ENCODE data around the gene COX18. TPM values are rescaled to one million over a fixed set of nuclear protein-coding genes. Genes with fewer than 3 reads are reported as not detected.

The COX18 gene
- total RNA-seq, 1 experiment from 2014 or later = 9.9 TPM

DNA sequence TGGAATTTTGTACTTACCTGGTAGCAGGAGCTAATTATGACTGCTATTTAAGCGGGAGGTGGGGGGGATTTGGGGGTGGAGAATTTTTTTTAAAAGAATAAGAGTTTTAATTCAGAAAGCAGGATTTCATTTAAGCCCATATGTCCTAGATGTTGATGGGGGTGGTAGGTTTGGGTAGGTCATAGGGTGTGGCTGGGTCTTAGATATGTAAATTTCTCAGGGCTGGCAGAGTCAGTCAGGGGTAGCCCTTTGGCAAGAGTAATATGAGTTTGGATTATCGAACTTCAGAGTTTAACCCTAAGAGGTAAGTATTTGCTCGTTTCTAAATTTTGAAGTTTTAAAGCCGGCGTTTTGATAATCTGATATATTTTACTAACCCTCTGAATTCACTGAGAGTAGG lies 35.2 kb upstream of the COX18 start:
- no peak overlapping the region for H3K27ac ChIP-seq (ENCODE audit: low read length)
- H3K36me3 ChIP-seq (ENCODE audit: control insufficient read depth, insufficient read depth, low read length) = peaks cover 7% of the 10 kb centered on the region; the same call in 1 of the 2 replicates
- ChIA-PET CTCF (no interaction called here), POLR2A (no interaction called here)
- no peaks in the 10 kb centered on the region for H3K27me3 ChIP-seq (ENCODE audit: control insufficient read depth, insufficient read depth, low read length)
- in situ Hi-C loops (cut with HindIII; ENCODE audit: low pct_unique_long_range_greater_than_20kb, low sequenced_read_pairs) (no loop called here), intact Hi-C loops (cut with micrococcal nuclease; ENCODE audit: unreplicated experiment) (no loop called here)
- no TSS peak for BruUV-seq (replicated peaks)
- TF ChIP-seq, protein P1, sequence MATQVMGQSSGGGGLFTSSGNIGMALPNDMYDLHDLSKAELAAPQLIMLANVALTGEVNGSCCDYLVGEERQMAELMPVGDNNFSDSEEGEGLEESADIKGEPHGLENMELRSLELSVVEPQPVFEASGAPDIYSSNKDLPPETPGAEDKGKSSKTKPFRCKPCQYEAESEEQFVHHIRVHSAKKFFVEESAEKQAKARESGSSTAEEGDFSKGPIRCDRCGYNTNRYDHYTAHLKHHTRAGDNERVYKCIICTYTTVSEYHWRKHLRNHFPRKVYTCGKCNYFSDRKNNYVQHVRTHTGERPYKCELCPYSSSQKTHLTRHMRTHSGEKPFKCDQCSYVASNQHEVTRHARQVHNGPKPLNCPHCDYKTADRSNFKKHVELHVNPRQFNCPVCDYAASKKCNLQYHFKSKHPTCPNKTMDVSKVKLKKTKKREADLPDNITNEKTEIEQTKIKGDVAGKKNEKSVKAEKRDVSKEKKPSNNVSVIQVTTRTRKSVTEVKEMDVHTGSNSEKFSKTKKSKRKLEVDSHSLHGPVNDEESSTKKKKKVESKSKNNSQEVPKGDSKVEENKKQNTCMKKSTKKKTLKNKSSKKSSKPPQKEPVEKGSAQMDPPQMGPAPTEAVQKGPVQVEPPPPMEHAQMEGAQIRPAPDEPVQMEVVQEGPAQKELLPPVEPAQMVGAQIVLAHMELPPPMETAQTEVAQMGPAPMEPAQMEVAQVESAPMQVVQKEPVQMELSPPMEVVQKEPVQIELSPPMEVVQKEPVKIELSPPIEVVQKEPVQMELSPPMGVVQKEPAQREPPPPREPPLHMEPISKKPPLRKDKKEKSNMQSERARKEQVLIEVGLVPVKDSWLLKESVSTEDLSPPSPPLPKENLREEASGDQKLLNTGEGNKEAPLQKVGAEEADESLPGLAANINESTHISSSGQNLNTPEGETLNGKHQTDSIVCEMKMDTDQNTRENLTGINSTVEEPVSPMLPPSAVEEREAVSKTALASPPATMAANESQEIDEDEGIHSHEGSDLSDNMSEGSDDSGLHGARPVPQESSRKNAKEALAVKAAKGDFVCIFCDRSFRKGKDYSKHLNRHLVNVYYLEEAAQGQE (IDR thresholded peaks at IDR 0.05; ENCODE audit: insufficient read depth in 1 of 2, low read depth in 2 of 2, low read length in 1 of 2) = no peak
- TF ChIP-seq POLR2AphosphoS5 (IDR thresholded peaks at IDR 0.05; ENCODE audit: low read depth, low read length) (no peak), SIN3A (IDR thresholded peaks at IDR 0.05; ENCODE audit: borderline replicate concordance, insufficient read depth, low read depth, low read length) (no peak), TCF7L2 (IDR thresholded peaks at IDR 0.05; ENCODE audit: low read depth, low read length) (no peak)
- TF ChIP-seq, protein P2, sequence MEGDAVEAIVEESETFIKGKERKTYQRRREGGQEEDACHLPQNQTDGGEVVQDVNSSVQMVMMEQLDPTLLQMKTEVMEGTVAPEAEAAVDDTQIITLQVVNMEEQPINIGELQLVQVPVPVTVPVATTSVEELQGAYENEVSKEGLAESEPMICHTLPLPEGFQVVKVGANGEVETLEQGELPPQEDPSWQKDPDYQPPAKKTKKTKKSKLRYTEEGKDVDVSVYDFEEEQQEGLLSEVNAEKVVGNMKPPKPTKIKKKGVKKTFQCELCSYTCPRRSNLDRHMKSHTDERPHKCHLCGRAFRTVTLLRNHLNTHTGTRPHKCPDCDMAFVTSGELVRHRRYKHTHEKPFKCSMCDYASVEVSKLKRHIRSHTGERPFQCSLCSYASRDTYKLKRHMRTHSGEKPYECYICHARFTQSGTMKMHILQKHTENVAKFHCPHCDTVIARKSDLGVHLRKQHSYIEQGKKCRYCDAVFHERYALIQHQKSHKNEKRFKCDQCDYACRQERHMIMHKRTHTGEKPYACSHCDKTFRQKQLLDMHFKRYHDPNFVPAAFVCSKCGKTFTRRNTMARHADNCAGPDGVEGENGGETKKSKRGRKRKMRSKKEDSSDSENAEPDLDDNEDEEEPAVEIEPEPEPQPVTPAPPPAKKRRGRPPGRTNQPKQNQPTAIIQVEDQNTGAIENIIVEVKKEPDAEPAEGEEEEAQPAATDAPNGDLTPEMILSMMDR (IDR thresholded peaks at IDR 0.05) = no peak
- H3K4me3 ChIP-seq (ENCODE audit: low read depth in 2 of 2, low read length in 2 of 2) = no peak overlapping the region
- DNase-seq (ENCODE audit: low read depth, low spot score) (no peak), ATAC-seq (no peak)
- H3K4me1 ChIP-seq (ENCODE audit: control insufficient read depth, insufficient read depth, low read length) = no peaks in the 10 kb centered on the region
- no peaks in the 10 kb centered on the region for H3K9me3 ChIP-seq (ENCODE audit: control insufficient read depth, insufficient read depth, low read depth, low read length)

DNA sequence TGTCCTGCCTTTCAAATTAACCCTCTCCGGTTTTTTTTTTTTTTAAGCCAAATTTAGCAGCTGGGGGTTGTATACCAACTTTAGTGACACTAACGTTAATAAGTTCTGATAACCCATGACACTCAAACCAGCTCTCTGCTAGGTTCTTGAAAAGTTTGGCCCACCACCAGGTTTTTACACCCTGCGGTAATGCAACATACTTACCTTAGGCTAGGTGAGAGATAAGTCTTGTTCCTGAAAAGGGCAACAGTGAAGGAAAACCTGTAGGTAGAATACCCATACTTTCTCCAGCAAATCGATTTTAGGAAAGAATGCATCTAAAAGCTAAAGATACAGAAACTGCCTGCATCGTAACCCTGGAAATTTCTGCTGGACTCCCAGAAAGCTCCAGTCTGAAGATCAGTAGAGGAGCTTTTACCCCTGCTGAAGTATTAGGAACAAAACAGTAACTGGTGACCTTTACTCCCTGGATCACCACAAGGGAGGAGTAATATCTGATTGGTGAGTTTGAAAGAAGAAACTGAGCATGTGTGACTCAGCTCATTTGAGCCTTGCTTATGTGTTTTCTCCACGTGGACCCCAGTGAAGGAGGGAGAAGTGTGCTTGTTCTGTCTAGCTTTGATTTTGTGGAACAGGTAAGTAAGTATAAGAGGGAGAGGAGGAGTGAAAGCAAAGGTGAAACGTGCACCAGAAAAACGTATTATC lies 34.4 kb upstream of the COX18 start:
- intact Hi-C loops (cut with micrococcal nuclease; ENCODE audit: unreplicated experiment) = no loop called here
- peaks cover 7% of the 10 kb centered on the region; the same call in 1 of the 2 replicates for H3K36me3 ChIP-seq (ENCODE audit: control insufficient read depth, insufficient read depth, low read length)
- H3K27me3 ChIP-seq (ENCODE audit: control insufficient read depth, insufficient read depth, low read length) = no peaks in the 10 kb centered on the region
- no peak for DNase-seq (ENCODE audit: low read depth, low spot score)
- in situ Hi-C loops (cut with HindIII; ENCODE audit: low pct_unique_long_range_greater_than_20kb, low sequenced_read_pairs) = no loop called here
- ChIA-PET CTCF (no interaction called here), POLR2A (interaction anchor here (0.6 kb wide), 1 partner anchor 879 kb away, joined by 6 read pairs; no protein-coding TSS in a partner anchor)
- H3K27ac ChIP-seq (ENCODE audit: low read length) = no peak overlapping the region
- no peak for ATAC-seq
- BruUV-seq (replicated peaks) = no TSS peak
- H3K9me3 ChIP-seq (ENCODE audit: control insufficient read depth, insufficient read depth, low read depth, low read length) = no peaks in the 10 kb centered on the region
- H3K4me3 ChIP-seq (ENCODE audit: low read depth in 2 of 2, low read length in 2 of 2) = no peak overlapping the region
- no peaks in the 10 kb centered on the region for H3K4me1 ChIP-seq (ENCODE audit: control insufficient read depth, insufficient read depth, low read length)
- no peak for TF ChIP-seq TCF7L2 (IDR thresholded peaks at IDR 0.05; ENCODE audit: low read depth, low read length)
- TF ChIP-seq, protein P2 (IDR thresholded peaks at IDR 0.05) = no peak
- TF ChIP-seq POLR2AphosphoS5 (IDR thresholded peaks at IDR 0.05; ENCODE audit: low read depth, low read length) = no peak
- no peak for TF ChIP-seq SIN3A (IDR thresholded peaks at IDR 0.05; ENCODE audit: borderline replicate concordance, insufficient read depth, low read depth, low read length)
- TF ChIP-seq, protein P1 (IDR thresholded peaks at IDR 0.05; ENCODE audit: insufficient read depth in 1 of 2, low read depth in 2 of 2, low read length in 1 of 2) = no peak
